Body of pancreas (tissue), 4 donors: ENCODE measurements around the gene CLCF1. TPM values are rescaled to one million over a fixed set of nuclear protein-coding genes. Genes with fewer than 3 reads are reported as not detected.

Experiments used
- ATAC-seq: fragments of 150-250 bp; one replicate; pipeline ENCODE4 v1.9.1; 2016
- DNase-seq, 4 donors: peaks; one replicate each; pipeline ENCODE4 v3.0.0-alpha.2; 2019
- H3K27ac ChIP-seq, 4 donors: fragments of 200-600 bp; sonication (generic); 1 replicate in 3 of 4; 2 replicates in 1 of 4; pipeline versions ENCODE4 v1.5.1 to v1.6.1; 2016 to 2019; ENCODE audit warnings: mild to moderate bottlenecking in 1 of 4, mixed read lengths in 1 of 4, moderate library complexity in 1 of 4
- H3K27me3 ChIP-seq, 2 donors: fragments of 200-600 bp; sonication (generic); one replicate each; pipeline ENCODE4 v1.6.0; 2016; ENCODE audit warnings: mild to moderate bottlenecking in 1 of 2
- H3K36me3 ChIP-seq, 2 donors: fragments of 200-600 bp; sonication (generic); replicated peaks in 1 of 2; 2 replicates each; pipeline ENCODE4 v1.5.1; 2016; ENCODE audit warnings: low read depth in 2 of 2; ENCODE audit not compliant: insufficient read depth in 1 of 2
- H3K4me1 ChIP-seq: fragments of 200-600 bp; sonication (generic); one replicate; pipeline ENCODE4 v1.6.0; 2016
- H3K4me3 ChIP-seq, 2 donors: fragments of 200-600 bp; sonication (generic); 1 replicate in 1 of 2; 2 replicates in 1 of 2; pipeline ENCODE4 v1.5.1; 2016 to 2019
- H3K9me3 ChIP-seq, 3 donors: fragments of 200-600 bp; sonication (generic); 1 replicate in 2 of 3; 2 replicates in 1 of 3; pipeline ENCODE4 v1.5.1; 2016
- POLR2A ChIP-seq, 3 donors: fragments of 450-650 bp; IDR thresholded peaks; one replicate each; pipeline ENCODE4 v1.6.1; 2016; ENCODE audit warnings: antibody characterized with exemption in 3 of 3, mild to moderate bottlenecking in 2 of 3
- WGBS, 2 donors: methylation state at CpG; one replicate each; pipeline ENCODE4 v1.1.5; 2017; 5-methylcytosine and 5-hydroxymethylcytosine counted together
- intact Hi-C: fragments of 100-400 bp; cut with DNase I; formaldehyde crosslinking; loops from one replicate; pipeline ENCODE4 v1.15.1; 2023
- total RNA-seq, 2 donors: library from RNA; depleted of rRNA; stranded (reverse); fragments of >200 nt; gene quantifications; one replicate each; pipeline ENCODE4 v1.1.0, GENCODE V29; 2016
- TF ChIP-seq, protein P1 (sequence below), 7 experiments: fragments of 450-650 bp in 4 of 7; fragments of 200-600 bp in 3 of 7; sonication (generic) in 3 of 7; IDR thresholded peaks; one replicate each; pipeline ENCODE4 v1.5.1; 2016 to 2019; ENCODE audit warnings: antibody characterized with exemption in 7 of 7

Gene CLCF1
- total RNA-seq, 2 donors from 2014 or later, result 2.3 to 14.5 TPM

GRCh38 chr11:67354075-67355022, 19.0 kb downstream of the CLCF1 start:
- Histone ChIP-seq H3K36me3 (no peaks in the 10 kb centered on the region), H3K27ac (peak overlapping the region; percentile 98 to 100 (median 98)), H3K4me1 (peaks cover 75% of the 10 kb centered on the region), H3K27me3 (no peaks in the 10 kb centered on the region), H3K4me3 (peak overlapping the region in 1 of 2 donors; percentile 62), H3K9me3 (no peaks in the 10 kb centered on the region)
- ATAC-seq (peak; percentile 16), DNase-seq (peak; percentile 62 to 90 (median 75))
- 3 to 14% methylated on average over 5 to 7 of the region's 8 CpGs for WGBS, 2 donors
- intact Hi-C loops, result no loop called here
- TF ChIP-seq POLR2A (IDR thresholded peaks at IDR 0.05), result no peak
- TF ChIP-seq, protein P1, sequence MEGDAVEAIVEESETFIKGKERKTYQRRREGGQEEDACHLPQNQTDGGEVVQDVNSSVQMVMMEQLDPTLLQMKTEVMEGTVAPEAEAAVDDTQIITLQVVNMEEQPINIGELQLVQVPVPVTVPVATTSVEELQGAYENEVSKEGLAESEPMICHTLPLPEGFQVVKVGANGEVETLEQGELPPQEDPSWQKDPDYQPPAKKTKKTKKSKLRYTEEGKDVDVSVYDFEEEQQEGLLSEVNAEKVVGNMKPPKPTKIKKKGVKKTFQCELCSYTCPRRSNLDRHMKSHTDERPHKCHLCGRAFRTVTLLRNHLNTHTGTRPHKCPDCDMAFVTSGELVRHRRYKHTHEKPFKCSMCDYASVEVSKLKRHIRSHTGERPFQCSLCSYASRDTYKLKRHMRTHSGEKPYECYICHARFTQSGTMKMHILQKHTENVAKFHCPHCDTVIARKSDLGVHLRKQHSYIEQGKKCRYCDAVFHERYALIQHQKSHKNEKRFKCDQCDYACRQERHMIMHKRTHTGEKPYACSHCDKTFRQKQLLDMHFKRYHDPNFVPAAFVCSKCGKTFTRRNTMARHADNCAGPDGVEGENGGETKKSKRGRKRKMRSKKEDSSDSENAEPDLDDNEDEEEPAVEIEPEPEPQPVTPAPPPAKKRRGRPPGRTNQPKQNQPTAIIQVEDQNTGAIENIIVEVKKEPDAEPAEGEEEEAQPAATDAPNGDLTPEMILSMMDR (IDR thresholded peaks at IDR 0.05), result no peak

- TF ChIP-seq POLR2A (IDR thresholded peaks at IDR 0.05), result peak; percentile 91 to 98 (median 98)
- TF ChIP-seq, protein P1 (IDR thresholded peaks at IDR 0.05), result no peak
- intact Hi-C loops, result no loop called here
- H3K4me1 ChIP-seq, result peaks cover 83% of the 10 kb centered on the region
- no peaks in the 10 kb centered on the region for H3K36me3 ChIP-seq
- peak; percentile 88 for ATAC-seq
- H3K4me3 ChIP-seq, result peak within 1 kb of the TSS; percentile 37 to 62
- WGBS, 2 donors, result 0 to 1% methylated on average over 13 to 36 of the region's 37 CpGs
- H3K9me3 ChIP-seq, result no peaks in the 10 kb centered on the region
- DNase-seq, result peak; percentile 98 to 99 (median 99)
- peak within 1 kb of the TSS; percentile 98 to 100 (median 98) for H3K27ac ChIP-seq
- no peaks in the 10 kb centered on the region for H3K27me3 ChIP-seq
These were observed 19.9 kb downstream of the CLCF1 start, which contains the start of gene POLD4 for GRCh38 chr11:67353317-67354074. TSS of gene POLD4 (minus strand) at chr11:67353546. CDS start at chr11:67353399, 147 bp downstream.

- Histone ChIP-seq H3K27ac (peak overlapping the region; percentile 98 to 100 (median 98)), H3K36me3 (no peaks in the 10 kb centered on the region), H3K9me3 (no peaks in the 10 kb centered on the region), H3K4me3 (peak overlapping the region; percentile 37 to 62), H3K4me1 (peaks cover 91% of the 10 kb centered on the region), H3K27me3 (no peaks in the 10 kb centered on the region)
- intact Hi-C loops, result no loop called here
- DNase-seq (peak in 2 of 4 donors; percentile 56 to 68), ATAC-seq (peak; percentile 22)
- no peak for TF ChIP-seq POLR2A (IDR thresholded peaks at IDR 0.05)
- TF ChIP-seq, protein P1 (IDR thresholded peaks at IDR 0.05), result no peak
- WGBS, 2 donors, result 2 to 9% methylated on average over 16 to 25 of the region's 25 CpGs
These were observed 20.7 kb downstream of the CLCF1 start for GRCh38 chr11:67352546-67353316.

- peaks cover 89% of the 10 kb centered on the region for H3K4me1 ChIP-seq
These were observed 22.0 kb downstream of the CLCF1 start for GRCh38 chr11:67351275-67352005.

More at GRCh38 chr11:67351275-67352005, 22.0 kb downstream of the CLCF1 start:
- ATAC-seq (peak; percentile 31), DNase-seq (peak; percentile 75 to 82 (median 77))
- 40 to 52% methylated on average over 7 to 11 of the region's 11 CpGs for WGBS, 2 donors
- TF ChIP-seq, protein P1 (IDR thresholded peaks at IDR 0.05), result peak; percentile 88 to 96 (median 91)
- peak in 1 of 3 donors; percentile 18 for TF ChIP-seq POLR2A (IDR thresholded peaks at IDR 0.05)
- peak overlapping the region; percentile 9 to 99 (median 83) for H3K27ac ChIP-seq
- H3K27me3 ChIP-seq, result no peaks in the 10 kb centered on the region
- H3K4me3 ChIP-seq, result no peak overlapping the region
- no peaks in the 10 kb centered on the region for H3K9me3 ChIP-seq
- H3K36me3 ChIP-seq, result no peaks in the 10 kb centered on the region
- intact Hi-C loops, result no loop called here
